MM.1S (cell line): Measurements from ENCODE around the gene ECSIT.

ENCODE experiments used
- DNase-seq: peaks from one replicate; pipeline ENCODE4 v3.0.0-alpha.2; 2015
- H2AFZ ChIP-seq: fragments of 300-600 bp; sonication (generic); 2 replicates; pipeline ENCODE4 v1.6.0; 2016; ENCODE audit warnings: antibody characterized with exemption, low read length
- H3F3A ChIP-seq: fragments of 300-600 bp; sonication (generic); 2 replicates; pipeline ENCODE4 v1.6.1; 2016; ENCODE audit warnings: mild to moderate bottlenecking, antibody characterized with exemption, low read length, moderate library complexity, mixed read lengths; ENCODE audit not compliant: insufficient read depth
- H3K27ac ChIP-seq: fragments of 300-600 bp; sonication (generic); 2 replicates; pipeline ENCODE4 v1.5.1; 2016; ENCODE audit warnings: mild to moderate bottlenecking, low read length
- H3K27me3 ChIP-seq: fragments of 300-600 bp; sonication (generic); replicated peaks from 2 replicates; pipeline ENCODE4 v1.6.0; 2016; ENCODE audit warnings: low read length; ENCODE audit not compliant: insufficient read depth
- H3K36me3 ChIP-seq: fragments of 300-600 bp; sonication (generic); replicated peaks from 2 replicates; pipeline ENCODE4 v1.6.1; 2016; ENCODE audit warnings: mild to moderate bottlenecking, low read length, mixed read lengths; ENCODE audit not compliant: insufficient read depth
- H3K4me1 ChIP-seq: fragments of 300-600 bp; sonication (generic); 2 replicates; pipeline ENCODE4 v1.6.1; 2016; ENCODE audit warnings: low read length, mixed read lengths
- H3K4me2 ChIP-seq: fragments of 300-600 bp; sonication (generic); 2 replicates; pipeline ENCODE4 v1.6.0; 2016; ENCODE audit warnings: low read depth, low read length
- H3K4me3 ChIP-seq: fragments of 300-600 bp; sonication (generic); 2 replicates; pipeline ENCODE4 v1.5.1; 2016; ENCODE audit warnings: low read length, mixed read lengths
- H3K79me2 ChIP-seq: fragments of 300-600 bp; sonication (generic); 2 replicates; pipeline ENCODE4 v1.6.1; 2016; ENCODE audit warnings: mixed run types, low read length, mixed read lengths
- H3K9ac ChIP-seq: fragments of 300-600 bp; sonication (generic); 2 replicates; pipeline ENCODE4 v1.6.1; 2016; ENCODE audit warnings: low read length, mixed read lengths
- H3K9me2 ChIP-seq: fragments of 300-600 bp; sonication (generic); replicated peaks from 2 replicates; pipeline ENCODE4 v1.6.1; 2016; ENCODE audit warnings: mild to moderate bottlenecking, low read length, mixed read lengths; ENCODE audit not compliant: insufficient read depth
- H3K9me3 ChIP-seq: fragments of 300-600 bp; sonication (generic); replicated peaks from 2 replicates; pipeline ENCODE4 v1.6.1; 2016; ENCODE audit warnings: mild to moderate bottlenecking, low read length, mixed read lengths; ENCODE audit not compliant: insufficient read depth
- H4K20me1 ChIP-seq: fragments of 300-600 bp; sonication (generic); 2 replicates; pipeline ENCODE4 v1.6.1; 2016; ENCODE audit warnings: mild to moderate bottlenecking, low read length, moderate library complexity, mixed read lengths; ENCODE audit not compliant: insufficient read depth
- CTCF ChIP-seq: fragments of 300-600 bp; sonication (generic); IDR thresholded peaks from 2 replicates; pipeline ENCODE4 v1.5.1; 2016; ENCODE audit warnings: antibody characterized with exemption, low read length, mixed read lengths
- EZH2 ChIP-seq: fragments of 300-600 bp; sonication (generic); optimal IDR thresholded peaks from 2 replicates; pipeline ENCODE3; 2017; ENCODE audit warnings: low read depth, mild to moderate bottlenecking, antibody characterized with exemption, low read length, mixed read lengths
- EZH2phosphoT487 ChIP-seq: fragments of 300-600 bp; sonication (generic); IDR thresholded peaks from 2 replicates; pipeline ENCODE4 v1.6.1; 2018; ENCODE audit warnings: antibody characterized with exemption, low read length

ECSIT gene

GRCh38 chr19:11465600-11465999 lies 63.3 kb downstream of the ECSIT start:
- Histone ChIP-seq H3K9me2 (no peaks in the 10 kb centered on the region), H3K9me3 (no peaks in the 10 kb centered on the region), H3F3A (no peaks in the 10 kb centered on the region), H4K20me1 (no peaks in the 10 kb centered on the region), H3K9ac (no peak overlapping the region), H3K4me2 (no peak overlapping the region), H3K4me1 (no peaks in the 10 kb centered on the region), H2AFZ (no peak overlapping the region), H3K4me3 (no peak overlapping the region), H3K27me3 (peaks cover 41% of the 10 kb centered on the region), H3K36me3 (no peaks in the 10 kb centered on the region), H3K79me2 (no peaks in the 10 kb centered on the region), H3K27ac (no peak overlapping the region)
- TF ChIP-seq CTCF, result no peak
- no peak for DNase-seq

GRCh38 chr19:11464333-11465265 lies 64.3 kb downstream of the ECSIT start:
- Histone ChIP-seq H3K9ac (no peak overlapping the region), H3K9me3 (no peaks in the 10 kb centered on the region), H3K4me3 (no peak overlapping the region), H3K9me2 (no peaks in the 10 kb centered on the region), H3K36me3 (no peaks in the 10 kb centered on the region), H3K27ac (no peak overlapping the region), H2AFZ (no peak overlapping the region), H4K20me1 (no peaks in the 10 kb centered on the region), H3K79me2 (no peaks in the 10 kb centered on the region), H3K4me2 (no peak overlapping the region), H3K27me3 (peaks cover 49% of the 10 kb centered on the region), H3K4me1 (no peaks in the 10 kb centered on the region), H3F3A (no peaks in the 10 kb centered on the region)
- DNase-seq, result no peak
- TF ChIP-seq CTCF, result no peak
- no peak for TF ChIP-seq EZH2phosphoT487
- TF ChIP-seq EZH2, result no peak

DNA sequence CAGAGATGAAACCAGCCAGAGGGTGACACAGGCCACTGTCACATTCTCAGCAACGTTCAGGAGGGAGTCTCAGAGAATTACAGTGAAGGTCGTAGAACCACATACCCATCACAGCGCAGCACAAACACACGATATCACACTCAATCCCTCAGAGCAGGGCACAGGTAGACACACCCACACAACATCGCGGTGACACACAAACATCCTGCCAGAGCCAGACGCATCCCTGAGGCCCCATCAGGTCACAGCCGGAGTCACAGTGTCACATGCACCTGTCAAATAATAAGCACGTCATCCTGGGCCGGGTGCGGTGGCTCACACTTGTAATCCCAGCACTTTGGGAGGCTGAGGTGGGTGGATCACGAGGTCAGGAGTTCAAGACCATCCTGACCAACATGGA lies 65.5 kb downstream of the ECSIT start:
- no peak for DNase-seq
- no peak overlapping the region for H3K4me2 ChIP-seq
- no peak for TF ChIP-seq CTCF
- no peak for TF ChIP-seq EZH2phosphoT487
- no peak for TF ChIP-seq EZH2
- H3K9me3 ChIP-seq, result no peaks in the 10 kb centered on the region
- no peak overlapping the region for H3K27ac ChIP-seq
- H3K36me3 ChIP-seq, result no peaks in the 10 kb centered on the region
- no peaks in the 10 kb centered on the region for H3K79me2 ChIP-seq
- H4K20me1 ChIP-seq, result no peaks in the 10 kb centered on the region
- H3K27me3 ChIP-seq, result peaks cover 47% of the 10 kb centered on the region
- H3F3A ChIP-seq, result no peaks in the 10 kb centered on the region
- H3K4me1 ChIP-seq, result no peaks in the 10 kb centered on the region
- H3K9me2 ChIP-seq, result no peaks in the 10 kb centered on the region
- no peak overlapping the region for H3K4me3 ChIP-seq
- no peak overlapping the region for H3K9ac ChIP-seq
- no peak overlapping the region for H2AFZ ChIP-seq
